ENCODE data around the gene KERA.
"Not testable (repeated sequence)": the region's sequence is repeated elsewhere in the genome, so short reads cannot be mapped to it uniquely, and the experiment has no call there.

The KERA gene, protein sequence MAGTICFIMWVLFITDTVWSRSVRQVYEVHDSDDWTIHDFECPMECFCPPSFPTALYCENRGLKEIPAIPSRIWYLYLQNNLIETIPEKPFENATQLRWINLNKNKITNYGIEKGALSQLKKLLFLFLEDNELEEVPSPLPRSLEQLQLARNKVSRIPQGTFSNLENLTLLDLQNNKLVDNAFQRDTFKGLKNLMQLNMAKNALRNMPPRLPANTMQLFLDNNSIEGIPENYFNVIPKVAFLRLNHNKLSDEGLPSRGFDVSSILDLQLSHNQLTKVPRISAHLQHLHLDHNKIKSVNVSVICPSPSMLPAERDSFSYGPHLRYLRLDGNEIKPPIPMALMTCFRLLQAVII

DNA sequence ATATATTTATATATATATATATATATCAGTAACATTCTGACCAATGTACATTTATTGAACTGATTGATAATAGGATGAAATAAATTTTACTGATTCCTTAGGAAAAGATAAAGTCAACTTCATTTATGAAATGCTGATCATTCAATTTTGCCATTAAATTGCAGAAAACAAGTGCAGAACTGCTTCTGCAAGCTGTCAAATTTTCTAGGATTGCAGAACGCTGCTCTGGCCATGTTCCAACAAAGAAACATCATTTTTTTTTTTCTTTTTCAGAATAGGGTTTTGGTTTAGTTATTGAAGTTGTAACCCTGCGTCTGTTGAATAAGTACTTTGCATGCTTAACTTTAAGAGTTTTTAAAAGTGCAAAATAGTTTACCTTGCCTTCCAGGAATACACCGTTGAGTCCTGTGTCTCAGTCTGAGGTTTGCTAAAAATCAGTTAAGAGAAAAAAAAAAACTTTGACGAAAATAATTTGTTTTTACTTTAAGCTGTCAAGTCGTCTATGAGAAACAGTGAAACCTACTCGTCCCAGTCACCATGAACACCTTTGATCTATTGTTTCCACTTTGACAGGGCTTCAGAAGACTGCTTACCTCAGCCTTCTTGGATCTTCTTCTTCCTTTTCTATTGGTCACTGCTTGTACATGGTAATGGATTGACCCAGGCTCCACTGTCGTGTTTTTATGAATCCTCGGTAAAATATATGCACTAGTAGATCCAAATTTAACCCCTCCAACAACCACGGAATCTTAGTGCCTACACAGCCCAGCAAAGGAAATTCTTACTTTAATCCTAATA, at the start of gene KERA:
KERA (minus strand) TSS at position 657 of the 798 bp plus-strand sequence. CDS start 1,743 bp downstream, outside the sequence.
- DNase-seq (ENCODE audit: low spot score): no peak

- no peak for DNase-seq (ENCODE audit: low spot score)
These were observed 48.5 kb upstream of the KERA start for GRCh38 chr12:91106283-91106682.

- no peak for DNase-seq (ENCODE audit: low spot score)
These were observed 48.0 kb upstream of the KERA start for GRCh38 chr12:91105807-91106206.

GRCh38 chr12:91104812-91105466, 47.1 kb upstream of the KERA start:
- no peak for DNase-seq (ENCODE audit: low spot score)

- no peak for DNase-seq (ENCODE audit: low spot score)
These were observed 45.8 kb upstream of the KERA start for GRCh38 chr12:91103624-91104023.

DNA sequence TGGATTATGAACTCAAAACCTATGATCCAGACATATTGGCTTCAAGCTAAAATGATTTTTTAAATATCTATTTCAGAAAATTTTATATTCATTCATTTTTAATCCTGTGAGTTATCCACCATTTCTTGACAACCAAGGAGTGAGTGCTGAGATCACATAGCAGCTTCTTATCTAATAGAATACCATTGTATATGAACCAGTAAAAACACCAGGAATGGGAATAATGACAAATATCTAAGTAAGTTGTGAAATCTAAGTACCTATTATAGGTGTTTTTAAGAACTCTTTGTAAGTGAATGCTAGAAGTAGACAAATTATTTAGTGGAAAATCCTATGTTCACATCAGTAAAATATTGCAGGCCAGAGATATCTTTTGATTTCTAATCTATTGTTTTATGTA, 45.3 kb upstream of the KERA start:
- DNase-seq (ENCODE audit: low spot score): no peak

DNA sequence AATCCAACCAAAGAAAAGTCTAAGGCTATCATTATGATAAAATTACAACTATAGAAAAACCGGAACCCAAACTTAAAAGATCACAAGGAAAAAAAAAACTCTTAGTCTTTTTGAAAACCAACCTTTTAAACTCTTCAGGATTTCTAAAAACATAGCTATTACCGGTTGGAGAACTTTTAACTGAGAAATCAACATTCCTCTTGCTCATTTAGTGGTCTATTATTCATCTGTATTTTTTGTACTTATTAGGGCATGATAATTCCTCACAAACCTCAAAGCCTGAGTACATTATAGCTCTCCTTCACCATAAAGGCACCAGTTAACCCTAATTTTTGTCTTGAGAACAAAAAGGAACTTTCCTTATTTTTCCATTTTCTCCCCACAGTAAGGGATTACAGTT, 43.1 kb upstream of the KERA start:
- no peak for DNase-seq (ENCODE audit: low spot score)

- no peak for DNase-seq (ENCODE audit: low spot score)
These were observed 42.0 kb upstream of the KERA start for GRCh38 chr12:91099836-91100235.

- DNase-seq (ENCODE audit: low spot score): no peak
These were observed 41.5 kb upstream of the KERA start for GRCh38 chr12:91099341-91099740.

DNA sequence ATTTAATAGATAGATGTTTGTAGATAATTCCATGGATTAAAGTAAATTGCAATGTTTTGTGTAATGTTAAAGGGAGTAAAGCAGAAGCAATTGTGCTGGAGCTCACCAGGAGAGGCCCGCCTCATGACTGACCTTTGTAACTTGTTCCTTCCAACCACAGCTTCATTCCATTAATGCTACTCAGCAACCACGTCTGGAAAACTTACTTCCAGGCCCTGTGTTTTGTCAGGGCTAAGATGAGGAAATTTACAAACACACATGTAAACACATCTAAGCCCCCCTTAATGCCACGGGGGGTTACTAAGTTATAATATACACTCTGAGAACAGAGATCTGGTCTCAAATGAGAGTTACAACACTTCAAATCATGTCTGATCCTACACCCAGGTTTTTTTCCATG, 41.1 kb upstream of the KERA start:
- DNase-seq (ENCODE audit: low spot score): no peak

GRCh38 chr12:91098461-91098860, 40.6 kb upstream of the KERA start:
- no peak for DNase-seq (ENCODE audit: low spot score)

DNA sequence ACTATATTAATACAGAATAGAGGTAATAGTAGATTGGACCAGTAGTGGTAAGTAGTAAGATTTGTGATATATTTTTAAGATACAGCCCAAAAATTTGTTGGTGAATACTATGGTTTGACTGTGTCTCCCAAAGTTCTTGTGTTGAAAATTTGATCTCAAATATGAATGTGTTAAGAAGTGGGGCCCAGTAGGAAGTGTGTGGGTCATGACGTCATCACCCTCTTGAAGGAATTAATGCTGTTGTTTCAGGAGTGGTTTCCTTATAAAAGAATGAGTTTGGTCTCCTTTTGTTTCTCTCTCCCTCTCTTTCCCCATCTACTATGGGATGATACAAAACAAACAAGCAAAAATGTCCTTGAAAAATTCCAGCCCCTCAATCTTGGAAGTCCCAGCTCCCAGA, 37.1 kb upstream of the KERA start:
- DNase-seq (ENCODE audit: low spot score): no peak

DNA sequence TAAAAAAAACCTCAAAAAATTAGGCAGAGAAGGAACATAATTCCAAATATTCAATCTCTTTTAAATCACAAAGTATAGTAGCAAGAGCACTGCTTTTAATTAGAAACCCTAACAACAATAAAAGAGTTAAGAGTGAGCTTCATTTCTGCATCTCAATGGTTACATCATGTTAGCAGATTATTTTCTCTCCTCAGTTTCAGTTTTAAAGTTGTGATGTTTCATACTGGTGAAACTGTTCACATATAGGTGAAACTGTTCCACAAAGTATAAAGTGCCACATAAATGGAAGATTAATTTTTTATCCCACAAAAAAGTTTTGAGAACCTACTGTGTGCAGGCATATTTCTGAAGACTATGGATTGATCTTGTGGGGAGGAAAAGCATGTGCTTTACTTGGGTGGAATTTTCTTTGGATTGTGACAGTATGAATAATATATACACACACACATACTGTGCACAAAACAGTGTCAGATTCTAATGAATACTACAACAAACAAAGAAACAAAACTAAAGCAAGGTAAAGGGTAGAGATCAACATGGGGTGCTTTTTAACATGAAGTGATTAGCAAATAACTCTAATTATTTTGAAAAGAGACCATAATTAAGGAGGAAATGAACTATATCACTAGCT, 36.3 kb upstream of the KERA start:
- no peak for DNase-seq (ENCODE audit: low spot score)

- DNase-seq (ENCODE audit: low spot score): no peak
These were observed 35.5 kb upstream of the KERA start for GRCh38 chr12:91093341-91093740.

DNA sequence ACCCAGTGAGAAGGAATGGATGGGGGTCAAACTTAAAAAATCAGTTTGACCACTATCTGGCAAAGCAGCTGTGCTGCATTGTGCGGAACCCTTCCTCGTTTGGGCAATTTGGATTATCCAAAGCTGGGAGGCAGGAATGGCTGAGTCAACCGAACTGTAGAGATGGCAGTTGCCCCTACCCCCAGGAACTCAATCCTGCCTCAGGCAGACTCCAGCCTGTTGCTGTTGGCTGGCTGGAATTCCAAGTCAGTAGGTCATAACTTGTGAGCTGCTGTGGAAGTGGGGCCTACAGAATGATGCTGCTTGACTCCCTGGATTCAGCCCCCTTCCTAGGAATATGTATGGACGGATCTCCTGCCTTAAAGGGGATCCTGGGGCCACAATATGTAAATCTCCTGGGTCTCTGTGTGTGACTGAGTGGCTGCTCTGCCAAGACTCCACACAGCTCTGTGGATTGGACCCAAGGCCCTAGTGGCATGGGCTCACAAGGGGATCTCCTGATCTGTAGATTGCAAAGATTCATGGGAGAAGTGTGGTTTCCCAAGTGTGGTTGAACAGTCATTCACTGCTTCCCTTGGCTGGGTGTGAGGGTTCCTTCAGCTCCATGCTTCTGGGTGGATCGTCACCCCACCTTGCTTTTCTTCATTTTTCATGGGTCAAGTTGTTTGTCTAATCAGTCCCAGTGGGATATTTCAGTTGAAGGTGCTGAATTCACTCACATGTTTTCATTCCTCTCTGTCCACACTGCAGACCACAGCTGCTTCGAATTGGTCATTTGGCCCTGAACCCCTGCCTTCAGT, 34.3 kb upstream of the KERA start:
- DNase-seq (ENCODE audit: low spot score): no peak

DNA sequence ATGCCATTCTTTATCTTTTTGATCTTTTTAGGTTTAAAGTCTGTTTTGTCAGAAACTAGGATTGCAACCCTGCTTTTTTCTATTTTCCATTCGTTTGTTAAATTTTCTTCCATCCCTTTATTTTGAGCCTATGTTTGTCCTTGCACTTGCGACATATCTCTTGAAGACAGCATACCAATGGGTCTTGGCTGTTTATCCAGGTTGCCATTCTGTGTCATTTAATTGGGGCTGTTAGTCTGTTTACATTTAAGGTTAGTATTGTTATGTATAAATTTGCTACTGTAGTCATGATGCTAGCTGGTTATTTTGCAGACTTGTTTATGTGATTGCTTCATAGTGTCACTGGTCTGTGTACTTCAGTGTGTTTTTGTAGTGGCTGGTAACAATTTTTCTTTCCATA, 32.1 kb upstream of the KERA start:
- not testable (repeated sequence) for DNase-seq (ENCODE audit: low spot score)

- DNase-seq (ENCODE audit: low spot score): no peak
These were observed 22.2 kb upstream of the KERA start for GRCh38 chr12:91080041-91080440.

DNA sequence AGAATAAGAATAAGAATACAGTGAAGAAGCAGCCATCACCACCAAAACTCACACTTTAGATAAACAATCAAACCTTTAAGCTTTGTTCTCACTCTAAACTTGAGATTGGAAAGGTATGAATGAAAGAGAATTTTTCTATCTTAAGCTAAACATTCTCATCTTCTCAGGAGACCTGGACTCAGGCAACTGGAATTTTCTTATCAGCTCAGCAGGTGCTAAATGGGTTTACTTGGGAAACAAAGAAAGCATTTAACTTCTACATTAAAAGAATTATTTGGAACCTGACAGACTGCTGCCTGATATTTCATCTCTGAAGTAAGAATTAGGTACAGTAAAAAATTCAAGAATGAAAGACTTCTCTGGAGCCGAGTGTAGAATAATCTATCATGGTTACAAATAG, 20.7 kb upstream of the KERA start:
- no peak for DNase-seq (ENCODE audit: low spot score)

- DNase-seq (ENCODE audit: low spot score): no peak
These were observed 19.6 kb upstream of the KERA start for GRCh38 chr12:91077228-91077954.

DNA sequence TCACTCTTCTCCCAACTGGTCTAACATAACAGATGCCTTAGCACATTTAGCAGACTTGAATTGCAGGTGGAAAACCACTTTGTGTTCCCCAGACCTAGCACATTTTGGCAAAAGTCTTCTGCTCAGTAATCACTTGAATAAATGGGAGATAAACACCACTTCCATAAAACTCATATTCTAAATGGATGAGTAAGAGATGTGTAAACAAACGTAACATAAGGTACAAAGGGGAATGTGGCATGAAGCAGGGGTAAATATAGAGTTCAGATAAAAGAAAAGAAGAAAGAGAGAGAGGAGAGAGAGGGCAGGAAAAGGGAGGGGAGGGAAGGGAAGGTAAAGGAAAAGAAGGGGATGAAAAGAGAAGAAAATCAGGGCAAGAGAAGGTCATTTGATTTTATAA, 17.0 kb upstream of the KERA start:
- no peak for DNase-seq (ENCODE audit: low spot score)

DNA sequence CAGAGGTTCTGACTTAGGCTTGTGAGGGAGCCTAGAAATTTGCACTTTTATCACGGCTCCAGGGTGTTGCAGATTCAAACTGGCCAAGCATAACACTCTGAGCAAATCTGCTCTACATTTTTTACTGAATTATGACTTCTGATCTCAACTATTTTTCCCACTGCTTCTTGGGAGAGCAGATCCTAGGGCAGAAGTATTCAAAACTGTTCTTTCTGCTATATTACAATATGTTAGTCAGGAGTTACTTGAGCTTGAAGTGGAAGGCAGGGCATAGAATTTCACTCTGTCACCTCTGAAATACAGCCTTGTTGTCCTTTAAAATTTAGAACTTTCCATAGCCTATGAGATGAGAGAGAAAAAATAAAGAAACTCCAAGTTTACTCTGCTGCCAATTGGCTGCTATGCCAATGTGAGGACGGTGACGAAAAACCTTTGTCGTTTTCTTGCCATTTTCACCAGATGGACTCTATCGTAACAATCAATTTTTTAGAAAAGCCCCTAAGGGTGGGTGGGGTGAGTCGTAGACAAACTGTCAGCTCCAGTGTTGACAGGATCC, 16.4 kb upstream of the KERA start:
- DNase-seq (ENCODE audit: low spot score): no peak

Measured in cerebellar cortex (tissue), 1 donor.